Measurements from ENCODE around the gene CIRBP.
A peak's percentile ranks its signal among the peaks of the same experiment; 100 is the strongest.
"Not testable (repeated sequence)": the region's sequence is repeated elsewhere in the genome, so short reads cannot be mapped to it uniquely, and the experiment has no call there.

The CIRBP gene

GRCh38 chr19:1309977-1310852 lies 41.1 kb downstream of the CIRBP start:
- DNase-seq (ENCODE audit: low spot score) = no peak

GRCh38 chr19:1310853-1311180 lies 41.7 kb downstream of the CIRBP start:
- no peak for DNase-seq (ENCODE audit: low spot score)

GRCh38 chr19:1311543-1312091 lies 42.5 kb downstream of the CIRBP start:
- DNase-seq (ENCODE audit: low spot score) = no peak

GRCh38 chr19:1312767-1313694 lies 43.9 kb downstream of the CIRBP start:
- DNase-seq (ENCODE audit: low spot score) = peak; percentile 80

GRCh38 chr19:1313695-1314613 lies 44.8 kb downstream of the CIRBP start:
- DNase-seq (ENCODE audit: low spot score) = no peak

- peak; percentile 91 for DNase-seq (ENCODE audit: low spot score)
These were observed 46.5 kb downstream of the CIRBP start for GRCh38 chr19:1315470-1316166.

- DNase-seq (ENCODE audit: low spot score) = no peak
These were observed 47.3 kb downstream of the CIRBP start for GRCh38 chr19:1316466-1316865.

- no peak for DNase-seq (ENCODE audit: low spot score)
These were observed 48.3 kb downstream of the CIRBP start for GRCh38 chr19:1317274-1318003.

GRCh38 chr19:1318678-1319471 lies 49.7 kb downstream of the CIRBP start:
- DNase-seq (ENCODE audit: low spot score) = no peak

- not testable (repeated sequence) for DNase-seq (ENCODE audit: low spot score)
These were observed 51.1 kb downstream of the CIRBP start for GRCh38 chr19:1320282-1320650.

- no peak for DNase-seq (ENCODE audit: low spot score)
These were observed 52.4 kb downstream of the CIRBP start for GRCh38 chr19:1321539-1321938.

- DNase-seq (ENCODE audit: low spot score) = no peak
These were observed 53.3 kb downstream of the CIRBP start for GRCh38 chr19:1322198-1322981.

- DNase-seq (ENCODE audit: low spot score) = no peak
These were observed 55.2 kb downstream of the CIRBP start for GRCh38 chr19:1324249-1324805.
